A673 (cell line): ENCODE data around the gene POMGNT1. TPM values are rescaled to one million over a fixed set of nuclear protein-coding genes. Genes with fewer than 3 reads are reported as not detected.

Experiments used
- BruUV-seq: library from RNA; stranded (reverse); fragments of 400-500 nt; replicated peaks from 2 replicates; lab custom pipeline; 2021; lab: Mats Ljungman, UMichigan
- CTCF ChIA-PET: fragments of 300-600 bp; sonication (Branson Sonifier 250); formaldehyde crosslinking; loops from one replicate; lab custom pipeline; 2022; ENCODE audit warnings: antibody characterized with exemption; lab: Charles Lee
- POLR2A ChIA-PET: fragments of 300-600 bp; sonication (Branson Sonifier 250); formaldehyde crosslinking; loops from one replicate; lab custom pipeline; 2022; ENCODE audit warnings: antibody characterized with exemption; ENCODE audit not compliant: low non-redundant PET; lab: Charles Lee
- DNase-seq: peaks from one replicate; pipeline ENCODE4 v3.0.0-alpha.2; 2015; ENCODE audit warnings: low spot score
- H3K27ac ChIP-seq: fragments of 200-600 bp; sonication (generic); 2 replicates; pipeline ENCODE4 v1.5.1; 2016; ENCODE audit warnings: mixed run types, low read depth, mild to moderate bottlenecking, mixed read lengths, antibody characterized with exemption, low read length; ENCODE audit not compliant: poor library complexity, severe bottlenecking
- H3K27me3 ChIP-seq: fragments of 200-600 bp; sonication (generic); replicated peaks from 2 replicates; pipeline ENCODE4 v1.6.1; 2017; ENCODE audit warnings: mixed run types, low read depth, mild to moderate bottlenecking, mixed read lengths, antibody characterized with exemption, low read length; ENCODE audit not compliant: insufficient read depth, poor library complexity
- H3K36me3 ChIP-seq: fragments of 200-600 bp; sonication (generic); 2 replicates; pipeline ENCODE4 v1.6.1; 2016; ENCODE audit warnings: mixed run types, mild to moderate bottlenecking, mixed read lengths, antibody characterized with exemption, low read length; ENCODE audit not compliant: insufficient read depth, poor library complexity, severe bottlenecking
- H3K4me1 ChIP-seq: fragments of 200-600 bp; sonication (generic); 2 replicates; pipeline ENCODE4 v1.6.1; 2017; ENCODE audit warnings: mixed run types, mild to moderate bottlenecking, mixed read lengths, antibody characterized with exemption, low read length; ENCODE audit not compliant: insufficient read depth, poor library complexity, severe bottlenecking
- H3K4me3 ChIP-seq: fragments of 200-600 bp; sonication (generic); 2 replicates; pipeline ENCODE4 v1.5.1; 2016; ENCODE audit warnings: low read depth, mixed run types, mild to moderate bottlenecking, mixed read lengths, low read length; ENCODE audit not compliant: poor library complexity, severe bottlenecking
- H3K9me3 ChIP-seq: fragments of 200-600 bp; sonication (generic); 2 replicates; pipeline ENCODE4 v1.6.1; 2016; ENCODE audit warnings: mixed run types, low read depth, mild to moderate bottlenecking, mixed read lengths, antibody characterized with exemption, low read length; ENCODE audit not compliant: poor library complexity, severe bottlenecking
- EZH2 ChIP-seq: fragments of 200-600 bp; sonication (generic); IDR thresholded peaks from 2 replicates; pipeline ENCODE4 v1.6.1; 2017; ENCODE audit warnings: borderline replicate concordance, low read depth, mild to moderate bottlenecking, mixed read lengths, antibody characterized with exemption, low read length; ENCODE audit not compliant: poor library complexity, severe bottlenecking
- intact Hi-C: fragments of 100-400 bp; cut with micrococcal nuclease; formaldehyde crosslinking; loops from one replicate; pipeline ENCODE4 v1.10.0; 2022; ENCODE audit not compliant: unreplicated experiment
- total RNA-seq: library from RNA; stranded (reverse); gene quantifications from 2 replicates; pipeline ENCODE4 v1.2.3, GENCODE V29; 2021
- TF ChIP-seq, protein P1 (sequence below): fragments of 300-800, 200-600 bp; sonication (generic); conservative IDR thresholded peaks from 2 replicates; pipeline ENCODE4 v1.5.1; 2017; ENCODE audit warnings: low read depth, mild to moderate bottlenecking, antibody characterized with exemption, low read length, moderate library complexity, mixed read lengths

The POMGNT1 gene
- total RNA-seq, 1 experiment from 2014 or later, result 71.0 TPM

DNA sequence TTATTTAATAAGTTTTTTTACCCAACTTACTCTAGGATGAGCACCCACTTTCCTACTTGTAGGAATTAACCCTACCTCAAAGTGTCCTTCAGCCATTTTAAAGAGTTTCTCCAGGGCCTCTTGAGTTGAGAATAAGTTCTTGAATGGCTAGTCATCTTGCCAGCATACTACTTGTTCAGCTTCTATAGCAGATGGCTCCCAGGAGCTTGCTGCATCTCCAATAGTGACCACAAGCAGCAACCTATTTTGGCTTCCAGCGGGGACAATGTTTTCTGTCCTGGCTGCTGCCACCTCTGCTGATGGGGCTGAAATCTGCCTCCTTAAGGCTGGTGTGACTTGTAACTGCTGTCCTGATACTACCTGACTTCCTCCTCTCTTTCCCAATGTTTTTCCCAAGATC is 45.0 kb downstream of the POMGNT1 start:
- TF ChIP-seq, protein P1, sequence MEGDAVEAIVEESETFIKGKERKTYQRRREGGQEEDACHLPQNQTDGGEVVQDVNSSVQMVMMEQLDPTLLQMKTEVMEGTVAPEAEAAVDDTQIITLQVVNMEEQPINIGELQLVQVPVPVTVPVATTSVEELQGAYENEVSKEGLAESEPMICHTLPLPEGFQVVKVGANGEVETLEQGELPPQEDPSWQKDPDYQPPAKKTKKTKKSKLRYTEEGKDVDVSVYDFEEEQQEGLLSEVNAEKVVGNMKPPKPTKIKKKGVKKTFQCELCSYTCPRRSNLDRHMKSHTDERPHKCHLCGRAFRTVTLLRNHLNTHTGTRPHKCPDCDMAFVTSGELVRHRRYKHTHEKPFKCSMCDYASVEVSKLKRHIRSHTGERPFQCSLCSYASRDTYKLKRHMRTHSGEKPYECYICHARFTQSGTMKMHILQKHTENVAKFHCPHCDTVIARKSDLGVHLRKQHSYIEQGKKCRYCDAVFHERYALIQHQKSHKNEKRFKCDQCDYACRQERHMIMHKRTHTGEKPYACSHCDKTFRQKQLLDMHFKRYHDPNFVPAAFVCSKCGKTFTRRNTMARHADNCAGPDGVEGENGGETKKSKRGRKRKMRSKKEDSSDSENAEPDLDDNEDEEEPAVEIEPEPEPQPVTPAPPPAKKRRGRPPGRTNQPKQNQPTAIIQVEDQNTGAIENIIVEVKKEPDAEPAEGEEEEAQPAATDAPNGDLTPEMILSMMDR, result no peak
- no peak for TF ChIP-seq EZH2
- CTCF ChIA-PET, result no interaction called here

DNA sequence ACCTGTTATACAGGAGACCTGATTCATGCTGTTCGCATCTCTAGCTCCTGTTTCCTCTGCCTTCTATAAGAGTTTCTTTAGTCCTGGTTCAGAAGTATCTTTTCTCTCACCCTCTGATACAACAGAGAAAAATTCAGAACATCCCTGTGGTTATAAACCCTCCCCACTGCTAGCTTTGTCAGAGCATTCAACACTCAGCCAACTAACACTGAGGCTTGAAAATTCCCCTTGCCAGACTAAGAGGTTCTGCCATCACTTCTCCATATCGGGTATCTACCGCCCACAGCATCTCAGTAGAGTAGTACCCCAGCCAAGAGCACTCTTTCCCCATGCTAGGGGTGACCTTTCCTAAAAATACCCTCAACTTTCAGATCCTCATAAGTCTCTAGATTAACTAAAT is 46.2 kb downstream of the POMGNT1 start:
- Histone ChIP-seq H3K4me1 (no peaks in the 10 kb centered on the region), H3K27me3 (no peaks in the 10 kb centered on the region), H3K4me3 (no peak overlapping the region), H3K36me3 (no peaks in the 10 kb centered on the region), H3K9me3 (no peaks in the 10 kb centered on the region), H3K27ac (no peak overlapping the region)
- CTCF ChIA-PET, result no interaction called here
- BruUV-seq, result no TSS peak
- DNase-seq, result no peak
- POLR2A ChIA-PET, result no interaction called here
- intact Hi-C loops, result no loop called here
- TF ChIP-seq EZH2, result no peak
- TF ChIP-seq, protein P1, result no peak

More for the DNA sequence above, 45.0 kb downstream of the POMGNT1 start:
- Histone ChIP-seq H3K9me3 (no peaks in the 10 kb centered on the region), H3K4me3 (no peak overlapping the region), H3K27me3 (no peaks in the 10 kb centered on the region), H3K27ac (no peak overlapping the region), H3K4me1 (no peaks in the 10 kb centered on the region), H3K36me3 (no peaks in the 10 kb centered on the region)
- DNase-seq, result no peak
- POLR2A ChIA-PET, result no interaction called here
- no TSS peak for BruUV-seq
- intact Hi-C loops, result no loop called here

DNA sequence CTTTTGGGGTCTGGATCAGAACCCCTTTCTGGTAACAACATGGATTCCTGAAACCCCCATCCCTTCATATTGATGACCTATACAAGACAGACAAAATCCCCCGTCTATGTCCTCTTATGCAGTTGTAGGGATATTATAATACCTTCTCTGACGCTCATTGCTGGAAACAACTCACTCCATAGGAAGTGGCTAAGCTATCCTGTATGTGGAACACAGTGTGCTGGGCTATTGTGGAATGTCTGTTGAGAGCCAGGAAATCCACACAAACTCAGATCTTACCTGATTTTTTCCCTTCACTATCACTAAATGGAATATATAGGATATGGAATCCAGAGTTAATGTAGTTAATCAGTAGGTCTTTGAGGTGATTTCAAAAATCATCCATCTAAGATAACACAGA is 48.1 kb downstream of the POMGNT1 start:
- Histone ChIP-seq H3K27me3 (no peaks in the 10 kb centered on the region), H3K36me3 (no peaks in the 10 kb centered on the region), H3K27ac (no peak overlapping the region), H3K4me3 (no peak overlapping the region), H3K4me1 (no peaks in the 10 kb centered on the region), H3K9me3 (no peaks in the 10 kb centered on the region)
- CTCF ChIA-PET, result no interaction called here
- intact Hi-C loops, result no loop called here
- POLR2A ChIA-PET, result no interaction called here
- TF ChIP-seq EZH2, result no peak
- TF ChIP-seq, protein P1, result no peak
- BruUV-seq, result no TSS peak
- no peak for DNase-seq
